NOMO-1 (cell line): ENCODE measurements around the gene C10orf105.

Experiments
- DNase-seq, 2 experiments: peaks; one replicate each; lab custom pipeline; 2025; ENCODE audit not compliant: unreplicated experiment in 2 of 2; lab: John Stamatoyannopoulos, UW

C10orf105 gene

GRCh38 chr10:71719464-71720201 lies at the start of gene C10orf105:
TSS of gene C10orf105 (minus strand) at chr10:71719778. CDS start at chr10:71716337, 3,441 bp downstream.
- no peak for DNase-seq

GRCh38 chr10:71767420-71768035 lies 48.0 kb upstream of the C10orf105 start:
- DNase-seq: no peak

GRCh38 chr10:71766717-71767419 lies 47.3 kb upstream of the C10orf105 start:
- no peak for DNase-seq

- no peak for DNase-seq
These were observed 46.5 kb upstream of the C10orf105 start for GRCh38 chr10:71765906-71766716.

GRCh38 chr10:71765176-71765904 lies 45.8 kb upstream of the C10orf105 start:
- DNase-seq: no peak

- no peak for DNase-seq
These were observed 44.0 kb upstream of the C10orf105 start for GRCh38 chr10:71763352-71764127.

GRCh38 chr10:71762324-71762723 lies 42.7 kb upstream of the C10orf105 start:
- no peak for DNase-seq

GRCh38 chr10:71761541-71762113 lies 42.0 kb upstream of the C10orf105 start:
- no peak for DNase-seq

GRCh38 chr10:71761105-71761511 lies 41.5 kb upstream of the C10orf105 start:
- no peak for DNase-seq

- DNase-seq: no peak
These were observed 37.9 kb upstream of the C10orf105 start for GRCh38 chr10:71757399-71757922.

- peak; percentile 72 to 75 for DNase-seq
These were observed 37.0 kb upstream of the C10orf105 start for GRCh38 chr10:71756311-71757191.

GRCh38 chr10:71755179-71755879 lies 35.8 kb upstream of the C10orf105 start:
- DNase-seq: no peak

- peak; percentile 48 to 71 for DNase-seq
These were observed 35.0 kb upstream of the C10orf105 start for GRCh38 chr10:71754562-71754961.

GRCh38 chr10:71753960-71754505 lies 34.5 kb upstream of the C10orf105 start:
- no peak for DNase-seq

GRCh38 chr10:71753091-71753959 lies 33.7 kb upstream of the C10orf105 start:
- DNase-seq: peak; percentile 97
